CD4-positive, alpha-beta T cell treated with Interleukin-6 for 4 hours (primary cell): ENCODE data around the gene GFI1B.

Experiments used
- DNase-seq: peaks from one replicate; pipeline ENCODE4 v3.0.0-alpha.2; 2020; ENCODE audit warnings: mixed read lengths

Gene GFI1B

GRCh38 chr9:133026426-133026825 lies 47.9 kb downstream of the GFI1B start:
- no peak for DNase-seq

- no peak for DNase-seq
Observed at GRCh38 chr9:133027134-133027533, 48.6 kb downstream of the GFI1B start.

GRCh38 chr9:133028221-133028620 lies 49.7 kb downstream of the GFI1B start:
- DNase-seq, result no peak

GRCh38 chr9:133029994-133030316 lies 51.5 kb downstream of the GFI1B start:
- no peak for DNase-seq

GRCh38 chr9:133030317-133031129 lies 52.0 kb downstream of the GFI1B start, which contains the start of gene GTF3C5:
Gene GTF3C5 (plus strand): TSS chr9:133030997. CDS start chr9:133031012, 15 bp downstream.
- peak; percentile 93 for DNase-seq

GRCh38 chr9:133031130-133031422 lies 52.6 kb downstream of the GFI1B start:
- no peak for DNase-seq

GRCh38 chr9:133031496-133031911 lies 53.0 kb downstream of the GFI1B start:
- DNase-seq, result no peak

- no peak for DNase-seq
Observed at GRCh38 chr9:133032171-133032570, 53.7 kb downstream of the GFI1B start.

GRCh38 chr9:133035669-133036068 lies 57.2 kb downstream of the GFI1B start:
- no peak for DNase-seq

GRCh38 chr9:133037775-133038515 lies 59.5 kb downstream of the GFI1B start:
- no peak for DNase-seq

GRCh38 chr9:133040892-133041479 lies 62.5 kb downstream of the GFI1B start:
- DNase-seq, result peak; percentile 50
